Gastrocnemius medialis (tissue), 4 donors: Measurements from ENCODE around the gene CATSPERB.

Experiments
- CTCF ChIP-seq, 5 experiments: fragments of 450-650 bp in 3 of 5; fragments of 200-600 bp in 2 of 5; sonication (generic) in 2 of 5; IDR thresholded peaks in 4 of 5; conservative IDR thresholded peaks in 1 of 5; 1 replicate in 4 of 5; 2 replicates in 1 of 5; pipeline ENCODE4 v1.5.1; 2016 to 2019; ENCODE audit warnings: antibody characterized with exemption in 5 of 5, mild to moderate bottlenecking in 3 of 5, moderate library complexity in 3 of 5
- POLR2A ChIP-seq, 2 donors: fragments of 450-650 bp; IDR thresholded peaks; one replicate each; pipeline ENCODE4 v1.6.1; 2017; ENCODE audit warnings: antibody characterized with exemption in 2 of 2, mild to moderate bottlenecking in 2 of 2, moderate library complexity in 2 of 2

DNA sequence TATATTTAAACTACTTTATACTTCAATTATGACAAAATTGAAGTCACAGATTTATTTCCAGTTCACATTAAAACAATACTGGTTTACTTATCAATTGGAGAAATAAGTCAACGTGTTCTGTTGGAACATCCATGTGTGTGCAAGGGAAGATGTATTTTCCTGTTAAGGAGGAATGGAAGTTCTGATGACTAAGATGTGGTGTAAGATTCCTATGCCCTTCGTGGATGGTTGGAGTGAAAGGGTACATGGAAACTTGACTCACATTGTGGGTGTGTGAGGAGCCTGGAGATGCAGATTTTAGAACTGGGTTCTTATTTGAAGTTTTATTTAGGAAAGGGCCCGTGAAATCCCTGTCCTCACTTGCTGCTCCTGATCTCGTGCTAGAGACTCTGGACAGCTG is 95.3 kb downstream of the CATSPERB start:
- TF ChIP-seq POLR2A (IDR thresholded peaks at IDR 0.05) (no peak), CTCF (IDR thresholded peaks at IDR 0.05 in 4 of 5, conservative IDR thresholded peaks at IDR 0.05 in 1 of 5) (no peak)
